Islet precursor cell (in vitro differentiated cells): Measurements from ENCODE around the gene PI4KB.
A peak's percentile ranks its signal among the peaks of the same experiment; 100 is the strongest.
"Not testable (repeated sequence)": the region's sequence is repeated elsewhere in the genome, so short reads cannot be mapped to it uniquely, and the experiment has no call there.

Source experiments
- DNase-seq: peaks from one replicate; pipeline ENCODE4 v3.0.0-alpha.2; 2018

Gene PI4KB

DNA sequence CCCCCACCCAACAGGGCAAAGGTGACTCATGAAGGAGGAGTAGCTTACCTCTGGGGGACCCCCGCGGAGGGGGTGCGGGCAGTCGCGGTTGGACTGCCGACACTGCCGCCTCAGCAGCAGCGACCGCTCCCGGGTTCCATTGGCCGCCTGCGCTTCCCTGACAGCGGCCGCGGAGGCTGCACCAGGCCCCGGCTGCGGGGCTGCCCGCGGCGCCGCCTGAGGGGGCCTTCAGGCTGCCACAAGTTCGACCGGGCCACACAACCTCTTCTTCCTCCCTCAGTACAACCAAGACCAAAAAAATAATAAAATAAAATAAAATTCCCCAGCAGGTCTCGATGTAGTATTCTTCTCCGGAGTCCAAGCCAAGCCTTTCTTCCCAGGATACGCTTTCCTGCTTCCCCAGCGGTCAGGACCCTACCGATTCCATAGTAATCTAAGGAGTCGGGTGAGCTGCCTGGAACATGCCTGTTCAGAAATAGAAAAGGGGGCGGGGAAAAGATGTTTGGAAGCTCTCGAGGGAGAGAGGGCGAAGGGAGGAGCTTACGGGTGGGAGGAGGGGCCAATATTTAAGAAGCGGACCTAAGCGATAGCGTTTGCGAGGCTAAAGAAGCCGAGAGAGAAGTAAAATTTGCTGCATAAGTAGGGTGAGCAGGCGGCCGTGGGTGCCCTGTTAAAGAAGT is at the start of gene PI4KB:
Gene PI4KB (minus strand): TSS at position 194 of the 680 bp plus-strand sequence. CDS start 10,935 bp downstream, outside the sequence.
- DNase-seq: peak; percentile 98

DNA sequence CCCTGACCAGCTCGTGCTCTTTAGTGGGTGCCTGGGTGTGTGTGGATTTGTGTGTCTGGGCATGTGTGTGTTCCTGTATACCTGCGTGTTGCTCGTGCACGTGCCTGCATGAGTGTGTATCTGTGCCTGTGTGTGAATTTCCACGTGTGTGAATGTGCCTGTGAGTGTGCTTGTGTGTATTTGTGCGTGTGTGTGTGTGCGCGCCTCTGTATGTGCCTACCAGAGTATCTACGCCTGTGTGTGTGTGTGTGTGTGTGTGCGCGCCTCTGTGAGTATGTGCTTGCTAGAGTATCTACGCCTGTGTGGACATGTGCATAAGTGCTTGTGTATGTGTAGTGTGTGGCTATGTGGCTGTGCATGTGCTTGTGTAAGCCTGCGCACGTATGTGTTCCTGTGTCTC is 46.0 kb upstream of the PI4KB start:
- no peak for DNase-seq

DNA sequence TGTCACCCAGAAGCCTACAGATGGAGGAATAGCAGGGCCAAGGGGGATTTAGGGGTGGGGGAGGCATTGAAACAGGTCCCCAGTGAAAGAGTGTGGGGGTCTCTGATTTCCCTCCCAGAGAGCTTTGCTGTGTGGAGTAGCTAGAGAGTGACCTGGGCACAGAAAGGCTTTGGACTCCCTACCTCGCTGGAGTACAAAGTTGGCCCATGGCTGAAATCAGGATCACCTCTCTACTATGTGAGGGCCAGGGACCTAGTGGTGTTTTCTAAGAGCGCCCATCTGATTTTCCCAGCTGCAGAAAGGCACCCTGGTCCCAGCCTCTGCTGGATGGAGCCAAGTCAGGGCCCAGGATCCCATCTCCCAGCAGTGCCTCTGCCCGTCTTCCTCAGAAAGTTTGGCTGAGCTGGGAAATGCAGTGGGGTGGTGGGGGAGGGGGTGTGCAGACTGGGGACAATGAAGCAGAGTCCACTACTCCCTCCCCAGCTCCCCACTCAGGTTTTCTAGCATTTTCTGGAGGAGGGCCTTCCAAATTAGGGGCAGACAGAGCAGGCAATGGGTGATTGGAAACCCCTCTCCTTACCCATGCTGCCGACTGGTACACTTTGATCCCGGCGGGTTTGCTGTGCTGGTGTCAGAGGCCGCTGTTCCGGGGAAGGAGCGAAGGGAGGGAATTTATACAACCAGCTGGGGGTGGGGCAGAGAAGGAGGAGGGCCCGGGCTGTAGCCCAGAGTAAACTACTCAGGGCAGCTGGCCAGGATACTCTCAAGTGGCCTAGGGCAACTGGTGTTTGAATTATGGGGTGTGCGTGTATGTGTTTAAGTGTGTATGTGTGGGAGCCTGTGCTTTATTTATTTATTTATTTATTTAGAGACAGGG is 45.1 kb upstream of the PI4KB start, which contains the start of gene SELENBP1:
Gene SELENBP1 (minus strand): TSS at position 648 of the 877 bp plus-strand sequence. CDS start 64 bp downstream, at position 584.
- DNase-seq: peak; percentile 84

DNA sequence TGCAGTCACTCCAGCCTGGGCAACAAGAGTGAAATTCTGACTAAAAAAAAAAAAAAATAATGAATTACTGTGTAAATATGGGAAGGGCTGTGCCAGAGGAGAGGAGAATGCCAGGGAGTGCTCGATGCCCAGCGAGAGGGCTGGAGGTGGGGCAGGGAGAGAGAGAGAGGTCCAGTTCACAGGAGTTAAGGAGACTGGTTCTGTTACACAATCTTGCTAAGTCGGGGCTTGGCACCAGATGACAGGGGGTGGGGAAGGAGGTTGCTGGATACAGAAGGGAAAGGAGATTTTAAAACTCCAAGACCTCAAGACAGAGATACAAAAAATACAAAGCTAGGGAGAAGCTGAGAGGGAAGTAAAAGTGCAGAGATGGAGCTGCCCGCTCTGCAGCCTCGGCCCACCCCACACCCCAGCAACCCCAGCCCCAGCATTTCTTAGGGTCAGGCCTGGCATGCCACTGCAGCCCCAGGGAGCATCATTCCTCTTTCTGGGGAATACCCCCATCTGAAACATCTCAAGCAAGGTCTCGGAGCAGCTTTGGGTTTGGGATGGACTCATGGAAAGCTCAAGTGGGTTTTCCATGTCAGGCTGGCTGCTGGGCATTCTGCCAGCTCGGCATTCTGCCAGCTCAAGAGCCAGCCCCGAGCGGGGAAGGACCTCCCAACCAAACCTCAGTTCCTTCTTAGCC is 44.3 kb upstream of the PI4KB start:
- DNase-seq: no peak

DNA sequence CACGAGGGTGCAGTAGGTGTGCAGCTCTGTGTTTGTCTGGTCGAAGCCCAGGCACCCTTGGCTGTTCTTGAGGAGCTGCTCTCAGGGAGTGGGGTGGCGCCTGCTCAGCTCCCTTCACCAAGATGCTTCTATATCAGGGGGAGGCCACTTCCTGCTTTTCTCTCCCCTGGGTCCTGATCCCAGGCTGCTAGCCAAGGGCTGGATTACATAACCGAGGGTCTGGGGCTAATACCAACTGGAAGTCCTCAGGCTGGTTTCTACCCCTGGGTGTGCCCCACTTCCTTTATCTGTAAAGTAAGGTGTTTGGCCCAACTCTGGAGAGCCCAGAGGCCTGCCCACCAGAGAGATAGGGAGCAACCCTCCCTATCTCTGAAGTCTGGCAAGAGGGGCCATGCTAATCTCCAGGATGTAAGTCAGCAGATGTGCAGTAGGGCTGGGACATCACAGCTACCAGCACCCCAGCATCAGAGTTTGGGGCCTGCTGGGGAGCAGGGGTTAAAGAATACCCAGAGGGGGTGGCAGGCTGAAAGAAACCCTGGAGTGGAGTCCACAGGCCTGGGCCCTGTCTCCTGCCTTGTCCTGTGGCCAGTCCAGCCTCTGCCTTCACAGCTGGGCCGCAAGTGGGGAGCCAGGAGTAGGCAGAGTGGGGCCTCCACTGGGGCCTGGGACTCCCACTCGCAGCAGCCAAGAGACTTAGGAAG is 43.1 kb upstream of the PI4KB start:
- DNase-seq: no peak

DNA sequence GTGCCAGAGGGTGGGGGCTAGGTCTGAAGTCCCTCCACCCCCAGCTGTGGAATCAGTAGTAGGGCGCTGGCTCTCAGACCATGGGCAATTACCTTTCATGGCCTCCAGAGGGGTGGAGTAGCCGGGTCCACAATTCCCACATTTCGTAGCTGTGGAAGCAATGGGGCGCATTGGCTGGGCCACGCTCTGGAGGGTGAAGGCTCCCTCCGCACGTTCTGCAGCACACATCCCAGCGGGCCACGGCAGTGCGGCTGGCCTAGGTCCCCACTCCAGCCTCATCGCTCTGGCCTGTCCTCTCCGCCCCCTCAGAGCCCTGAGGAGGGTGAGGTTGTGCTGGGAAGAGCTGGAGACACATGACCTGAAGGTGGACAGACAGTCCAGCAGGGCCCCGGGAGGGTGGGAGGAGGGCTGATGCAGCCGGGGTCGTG is 42.4 kb upstream of the PI4KB start:
- no peak for DNase-seq

DNA sequence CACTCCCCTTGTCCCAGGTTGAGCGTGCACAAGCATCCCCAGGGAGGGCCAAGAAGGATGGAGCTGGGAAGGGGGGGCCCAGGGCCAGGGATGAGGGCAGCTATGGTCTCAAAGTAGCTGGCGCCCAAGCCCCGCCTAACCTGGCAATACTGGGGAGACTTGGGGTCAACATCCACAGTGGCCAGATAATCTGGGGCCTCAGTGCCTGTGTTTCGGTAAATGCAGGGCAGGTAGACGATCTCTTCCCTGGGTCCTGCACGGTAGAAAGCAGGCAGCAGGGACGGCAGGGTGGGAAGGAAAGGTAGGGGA is 42.0 kb upstream of the PI4KB start:
- DNase-seq: no peak

DNA sequence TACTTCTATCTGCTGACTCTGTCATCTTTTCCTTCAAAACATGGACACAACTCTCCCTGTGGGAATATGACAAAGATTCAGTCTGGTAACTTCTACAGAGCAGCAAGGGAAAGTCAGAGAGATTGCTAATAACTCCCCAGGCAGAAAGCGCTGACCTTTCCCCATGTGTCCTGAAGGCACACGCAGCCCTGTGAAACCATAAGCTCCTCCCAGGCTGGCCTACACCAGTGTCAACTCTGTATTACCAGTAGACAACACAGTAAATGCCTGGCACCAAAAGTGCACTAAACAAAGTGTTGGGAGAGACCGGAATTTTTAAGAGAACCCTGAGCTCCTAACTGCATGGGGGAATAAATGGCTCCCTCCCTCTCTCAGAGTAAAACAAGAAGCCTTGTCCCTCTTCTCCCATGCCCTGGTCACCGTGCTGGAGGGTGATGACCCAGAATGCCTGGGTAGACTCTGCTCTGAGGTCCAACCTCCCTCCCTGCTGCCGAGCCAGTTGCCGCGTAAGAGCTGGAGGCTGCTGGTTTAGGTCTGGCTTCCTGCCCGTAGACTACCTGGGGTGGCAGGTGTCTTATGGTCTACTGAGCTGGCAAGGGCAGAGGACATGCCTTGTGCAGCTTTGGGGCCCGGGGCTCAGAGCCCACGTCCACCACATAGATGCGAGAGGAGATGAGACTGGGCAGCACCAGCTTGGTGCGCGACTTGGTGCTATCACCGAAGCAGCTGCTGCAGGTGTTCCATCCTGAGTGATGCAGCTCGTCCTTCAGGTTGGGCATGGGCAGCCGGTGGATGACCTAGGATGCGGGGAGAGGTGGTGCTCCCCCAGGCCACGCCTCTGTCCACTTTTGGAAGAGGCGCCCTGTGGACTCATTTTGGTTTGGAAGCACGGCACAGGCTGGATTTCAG is 41.4 kb upstream of the PI4KB start:
- DNase-seq: no peak

DNA sequence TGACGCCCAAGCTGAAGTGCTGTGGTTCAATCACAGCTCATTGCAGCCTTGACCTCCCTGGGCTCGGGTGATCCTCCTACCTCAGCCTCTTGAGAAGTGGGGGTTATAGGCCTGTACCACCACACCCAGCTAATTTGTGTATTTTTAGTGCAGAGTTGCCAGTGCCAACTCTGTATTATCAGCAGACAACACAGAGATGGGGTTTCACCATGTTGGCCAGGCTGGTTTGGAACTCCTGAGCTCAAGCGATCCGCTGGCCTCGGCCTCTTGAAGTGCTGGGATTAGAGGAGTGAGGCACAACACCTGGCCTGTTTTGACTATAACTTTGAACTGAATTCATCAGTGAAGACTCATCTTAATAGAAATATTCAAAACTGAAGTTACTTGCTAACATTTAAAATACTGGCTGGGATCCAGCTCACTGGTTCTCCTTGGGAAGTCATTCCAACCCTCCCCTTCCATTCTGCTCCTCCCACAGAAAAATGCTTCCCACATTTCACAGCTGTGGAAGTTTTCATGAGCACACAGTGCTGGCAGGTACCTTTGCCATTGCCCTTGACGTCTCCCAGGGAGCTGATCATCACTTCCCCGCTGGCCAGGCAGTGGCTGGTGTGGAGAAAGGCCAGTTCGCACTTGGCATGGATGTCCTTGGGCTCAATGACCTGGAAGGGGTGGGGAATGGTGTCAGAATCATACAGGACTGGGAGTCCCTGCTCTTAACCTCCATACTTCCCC is 40.6 kb upstream of the PI4KB start:
- DNase-seq: no peak

DNA sequence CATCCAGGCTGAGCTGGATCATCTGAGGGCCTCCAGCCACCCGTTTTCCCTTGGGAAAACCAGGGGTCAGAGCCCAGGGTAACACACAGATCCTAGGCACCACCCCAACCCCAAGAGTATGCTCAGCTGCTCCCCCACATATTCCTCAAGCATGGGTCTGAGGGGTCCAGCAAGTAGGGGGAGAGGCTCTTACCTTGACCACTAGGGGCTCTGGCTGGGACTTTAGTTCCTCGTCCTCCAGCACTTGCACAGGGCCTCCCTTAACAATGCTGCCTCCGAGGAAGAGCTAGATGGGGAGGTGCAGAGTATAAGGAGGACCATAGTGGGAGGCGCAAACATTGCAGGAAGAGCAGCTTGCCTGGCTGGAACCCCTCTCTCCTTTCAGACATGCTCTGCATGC is 37.8 kb upstream of the PI4KB start:
- no peak for DNase-seq

DNA sequence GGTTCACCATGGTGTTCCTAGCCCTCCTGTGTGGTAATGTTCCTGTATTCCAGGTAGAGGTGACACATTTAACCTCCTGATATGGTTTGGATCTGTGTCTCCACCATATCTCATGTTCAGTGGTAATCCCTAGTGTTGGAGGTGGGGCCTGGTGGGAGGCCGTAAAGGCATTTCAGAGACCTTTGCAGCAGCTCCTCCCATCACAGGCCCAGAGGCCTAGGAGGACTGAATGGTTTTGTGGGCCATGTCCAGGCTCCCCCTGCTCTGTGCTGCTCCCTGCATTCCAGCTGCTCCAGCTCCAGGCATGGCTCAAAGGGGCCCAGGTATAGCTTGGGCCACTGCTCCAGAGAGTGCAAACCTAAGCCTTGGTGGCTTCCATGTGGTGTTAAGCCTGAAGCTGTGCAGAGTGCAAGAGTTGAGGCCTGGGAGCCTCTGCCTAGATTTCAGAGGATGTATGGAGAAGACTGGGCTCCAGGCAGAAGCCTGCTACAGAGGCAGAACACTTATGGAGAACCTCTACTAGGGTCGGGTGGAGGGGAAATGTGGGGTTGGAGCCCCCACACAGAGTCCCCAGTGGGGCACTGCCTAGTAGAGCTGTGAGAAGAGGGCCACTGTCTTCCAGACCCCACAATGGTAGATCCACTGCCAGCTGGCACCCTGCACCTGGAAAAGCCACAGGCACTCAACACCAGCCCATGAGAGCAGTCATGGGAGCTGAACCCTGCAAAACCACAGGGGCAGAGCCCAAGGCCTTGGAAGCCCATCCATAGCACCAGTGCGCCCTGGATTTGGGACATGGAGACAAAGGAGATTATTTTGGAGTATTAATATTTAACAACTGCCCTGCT is 35.3 kb upstream of the PI4KB start:
- no peak for DNase-seq

DNA sequence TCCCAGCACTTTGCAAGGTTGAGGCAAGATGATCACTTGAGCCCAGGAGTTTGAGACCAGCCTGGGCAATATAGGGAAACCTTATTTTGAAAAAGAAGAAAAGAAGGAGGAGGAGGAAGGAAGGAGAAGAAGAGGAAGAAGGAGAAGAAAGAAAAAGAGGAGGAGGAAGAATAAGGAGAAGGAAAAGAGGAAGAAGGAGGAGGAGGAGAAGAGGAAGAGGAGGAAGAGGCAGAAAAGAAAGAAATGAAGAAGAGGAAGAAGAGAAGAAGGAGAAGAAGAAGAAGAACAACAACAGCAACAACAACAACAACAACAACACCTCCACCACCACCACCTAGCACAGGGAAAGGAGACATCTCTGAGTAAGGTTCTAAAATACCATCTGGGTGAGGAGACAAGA is 34.7 kb upstream of the PI4KB start:
- DNase-seq: no peak

DNA sequence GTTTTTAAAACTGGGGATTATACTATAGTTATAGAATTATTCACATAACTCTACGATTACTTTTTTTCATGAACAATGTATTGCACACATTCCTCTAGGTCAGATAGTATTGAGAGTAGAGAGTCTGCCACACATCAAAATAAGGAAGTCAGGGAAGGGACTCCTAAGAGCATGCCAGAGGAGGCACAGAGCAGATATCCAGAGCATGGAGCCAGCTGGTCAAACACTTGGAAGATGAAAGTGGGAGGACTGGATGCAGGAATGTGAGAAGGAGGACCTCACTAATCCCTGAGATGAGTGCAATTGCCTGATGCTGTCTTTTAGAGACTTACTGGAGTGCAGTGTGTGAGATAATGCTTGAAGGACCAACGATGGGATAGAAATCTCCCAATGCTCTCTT is 29.5 kb upstream of the PI4KB start:
- no peak for DNase-seq

DNA sequence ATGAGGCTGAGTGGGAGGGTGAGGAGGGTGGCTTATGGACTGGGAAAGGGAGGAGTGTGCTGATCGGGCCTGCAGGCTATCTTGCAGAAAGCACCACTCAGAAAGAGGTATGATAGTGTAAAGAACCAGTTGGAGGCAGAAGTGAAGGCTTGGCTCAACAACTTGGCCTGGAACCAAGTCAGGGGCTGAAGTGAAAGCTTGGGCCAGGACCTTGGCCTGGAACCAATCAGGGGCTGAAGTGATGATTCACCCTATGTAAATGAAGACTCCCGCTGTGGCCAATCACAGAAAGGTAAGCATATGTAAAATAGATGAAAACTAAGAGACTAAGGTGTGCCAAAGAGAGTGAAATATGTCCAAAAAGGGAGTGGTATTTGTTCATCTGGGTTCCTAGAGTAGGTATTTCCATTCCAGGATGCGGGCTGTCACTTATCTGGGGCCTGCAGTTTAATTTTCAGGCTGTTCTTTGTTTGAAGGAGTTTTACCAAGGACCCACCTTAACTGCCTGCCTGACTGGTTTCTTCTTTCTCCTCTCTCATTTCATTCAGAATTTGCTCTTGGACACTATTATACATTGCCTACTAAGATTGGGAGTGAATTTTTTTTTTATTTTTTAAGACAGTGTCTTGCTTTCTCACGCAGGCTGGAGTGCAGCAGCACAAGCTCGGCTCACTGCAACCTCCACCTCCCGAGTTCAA is 25.0 kb upstream of the PI4KB start:
- no peak for DNase-seq

DNA sequence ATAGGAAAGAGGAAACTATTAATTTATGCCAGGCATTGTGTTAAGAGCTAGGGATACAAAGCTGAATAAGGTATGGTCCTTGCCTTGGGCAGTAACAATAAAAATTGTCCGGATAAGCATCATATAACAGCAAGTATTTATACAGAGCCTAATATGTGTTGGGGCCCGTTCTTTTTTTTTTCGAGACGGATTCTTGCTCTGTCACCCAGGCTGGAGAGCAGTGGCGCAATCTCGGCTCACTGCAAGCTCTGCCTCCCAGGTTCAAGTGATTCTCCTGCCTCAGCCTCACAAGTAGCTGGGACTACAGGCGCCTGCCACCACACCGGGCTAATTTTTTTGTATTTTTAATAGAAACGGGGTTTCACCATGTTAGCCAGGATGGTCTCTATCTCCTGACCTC is 23.1 kb upstream of the PI4KB start:
- DNase-seq: not testable (repeated sequence)

DNA sequence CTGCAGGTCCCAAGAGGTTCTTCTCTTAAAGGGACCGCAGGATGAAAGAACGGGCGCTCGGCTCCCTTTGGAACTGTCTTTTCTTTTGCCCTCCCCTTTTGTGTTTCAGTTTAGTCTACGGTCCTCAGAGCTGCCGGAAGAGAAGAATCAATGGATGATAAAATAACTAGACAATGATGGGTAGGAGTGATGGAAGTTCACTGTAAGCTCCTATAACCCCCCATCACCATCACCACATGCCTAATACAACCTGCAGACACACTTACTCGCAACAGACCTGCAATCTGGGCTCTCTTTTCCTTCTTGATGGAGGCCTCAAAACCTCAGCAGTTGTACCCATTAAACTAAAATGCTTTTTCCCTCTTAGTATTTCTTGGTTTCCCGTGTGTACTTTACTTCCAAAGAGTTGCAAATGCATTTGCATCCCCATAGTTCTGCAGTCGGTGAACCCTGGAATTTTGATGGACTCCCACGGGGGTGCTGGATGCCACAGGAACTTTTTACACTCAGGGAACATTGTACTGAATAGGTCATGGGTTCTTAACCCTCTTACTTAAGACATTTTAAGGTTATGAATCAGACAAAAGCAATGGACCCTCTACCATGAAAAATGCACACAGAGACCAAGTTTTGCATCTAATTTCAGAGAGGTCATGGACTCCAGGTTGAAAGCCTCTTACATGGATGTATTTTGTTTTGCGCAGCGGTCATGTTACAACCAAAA is 20.5 kb upstream of the PI4KB start:
- no peak for DNase-seq

DNA sequence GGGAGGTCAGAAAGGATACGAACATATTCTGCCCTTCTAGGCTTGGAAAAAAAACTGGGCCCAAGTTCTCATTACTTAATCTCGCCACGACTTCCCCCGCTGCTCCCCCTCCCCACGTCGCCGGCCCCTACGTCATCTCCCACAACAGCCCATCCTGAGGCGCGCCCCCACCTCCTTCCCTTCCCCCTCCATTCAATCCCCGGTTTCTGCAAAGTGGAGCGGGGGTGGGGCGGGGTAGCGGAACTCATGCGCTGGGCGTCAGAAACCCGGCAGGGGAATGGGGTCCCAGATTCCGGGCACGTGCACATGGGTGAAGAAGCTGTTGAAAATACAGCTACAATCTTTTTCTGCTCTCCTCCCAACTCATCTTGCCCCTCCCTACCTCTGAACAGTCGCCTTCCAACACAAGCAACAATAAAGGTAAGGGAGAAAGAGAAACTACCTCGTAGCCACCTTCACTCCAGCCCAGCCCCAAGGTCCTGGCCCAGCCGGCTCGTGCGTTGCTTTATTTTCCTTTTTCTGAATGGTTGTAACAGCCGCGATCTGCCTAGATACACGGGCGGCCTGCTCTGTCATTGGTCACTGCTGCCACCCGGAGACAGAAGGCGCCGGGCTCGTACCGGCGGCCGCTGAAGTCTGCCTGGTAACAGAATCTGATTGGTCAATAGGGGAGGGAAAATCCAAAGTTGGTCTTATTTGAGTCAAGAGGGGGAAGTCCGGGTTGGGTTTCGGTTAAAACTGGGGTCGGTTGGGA is 19.7 kb upstream of the PI4KB start, which contains the start of gene RFX5:
Gene RFX5 (minus strand): TSS at position 484 of the 754 bp plus-strand sequence. CDS start 932 bp downstream, outside the sequence.
- DNase-seq: peak; percentile 99
